AG09319 (cell line): Measurements from ENCODE around the gene DKK3.

ENCODE experiments used
- DNase-seq: peaks from one replicate; pipeline ENCODE4 v3.0.0-alpha.2; 2010; ENCODE audit warnings: low read depth; ENCODE audit errors: extremely low read depth
- CTCF ChIP-seq: IDR thresholded peaks from 2 replicates; pipeline ENCODE4 v1.5.1; 2011; ENCODE audit warnings: low read depth, mild to moderate bottlenecking, inconsistent platforms, low read length, moderate library complexity

DKK3 gene

DNA sequence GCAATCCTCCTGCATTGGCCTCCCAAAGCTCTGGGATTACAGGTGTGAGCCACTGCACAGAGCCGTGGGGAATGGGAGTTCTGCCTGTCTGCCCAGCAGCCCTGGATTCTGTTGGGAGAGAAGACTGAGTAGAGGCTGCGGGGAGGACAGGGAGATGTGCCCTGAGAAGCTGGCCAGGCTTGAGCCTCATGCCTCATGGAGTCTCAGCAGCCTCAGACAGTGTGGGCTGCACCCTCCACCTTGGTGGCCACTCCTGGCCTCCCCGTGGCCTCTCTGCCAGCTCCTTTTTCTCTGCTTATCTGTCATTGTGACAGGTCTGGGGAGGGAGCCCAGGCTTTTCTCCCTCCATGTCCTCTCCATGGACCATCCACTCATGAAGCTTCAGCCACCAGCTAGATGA, 43.2 kb downstream of the DKK3 start:
- TF ChIP-seq CTCF, result no peak
- DNase-seq, result no peak

DNA sequence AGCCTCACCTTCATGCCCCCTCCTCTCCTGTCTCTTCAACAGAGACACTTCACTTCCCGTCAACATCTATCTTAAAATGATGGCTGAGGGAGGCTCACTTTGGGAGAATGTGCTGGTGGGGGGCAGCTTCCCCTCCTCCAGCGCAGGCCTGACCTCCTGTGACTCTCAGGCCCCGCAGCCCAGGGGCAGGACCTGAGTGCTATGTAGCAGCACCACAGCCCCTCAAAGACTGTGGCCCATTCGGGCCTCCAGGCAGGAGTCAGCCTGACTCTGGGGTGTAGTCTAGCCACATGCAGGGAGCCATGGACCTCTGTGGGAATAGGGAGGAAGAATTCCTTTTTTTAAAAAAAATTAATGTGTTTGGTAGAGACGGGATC, 43.7 kb downstream of the DKK3 start:
- no peak for DNase-seq
- no peak for TF ChIP-seq CTCF

DNA sequence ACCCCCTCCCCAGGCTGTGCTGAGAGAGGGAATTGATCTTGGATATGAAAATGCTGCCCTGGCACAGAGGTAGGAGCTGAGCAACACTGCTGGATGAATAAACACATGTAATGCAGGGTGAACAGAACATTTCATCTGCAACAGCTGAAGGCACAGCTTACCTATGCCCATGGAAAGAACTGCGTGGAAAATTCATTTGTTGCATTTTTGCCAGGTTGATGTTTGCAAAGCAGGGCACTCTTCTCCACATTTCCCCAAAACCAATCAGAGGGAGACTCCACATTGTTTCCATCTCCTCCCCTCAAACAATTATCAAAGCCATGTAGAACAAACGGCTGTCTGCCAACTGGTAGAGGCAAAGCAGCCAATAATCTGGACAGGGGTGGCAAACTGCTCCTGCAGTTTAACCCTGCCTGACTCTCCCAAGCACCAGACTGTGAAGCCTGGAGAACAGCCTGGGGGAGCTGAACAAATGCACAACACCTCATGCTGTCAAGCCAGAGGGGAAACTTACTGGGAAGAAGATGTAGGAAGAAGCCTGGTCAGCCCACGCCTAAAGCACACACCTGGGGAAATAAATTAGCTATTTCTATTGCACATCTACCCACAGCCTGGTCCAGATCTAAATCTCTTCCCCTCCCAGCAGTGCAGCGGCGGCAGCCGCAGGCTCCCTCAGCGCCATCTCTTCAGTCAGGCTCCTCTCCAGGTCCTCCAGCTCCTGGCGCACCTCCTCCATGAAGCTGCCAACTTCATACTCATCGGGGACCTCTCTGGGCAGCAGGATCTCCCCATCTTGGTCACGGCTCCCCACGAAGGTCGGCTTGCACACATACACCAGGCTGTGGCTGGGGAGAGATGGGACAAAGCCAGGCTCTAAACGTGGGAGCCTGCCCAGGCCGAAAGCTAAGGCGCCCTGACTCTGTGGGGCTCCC, 44.3 kb downstream of the DKK3 start:
- no peak for DNase-seq
- TF ChIP-seq CTCF, result no peak

- TF ChIP-seq CTCF, result no peak
- no peak for DNase-seq
Observed at GRCh38 chr11:11963067-11963466, 45.4 kb downstream of the DKK3 start.

- TF ChIP-seq CTCF, result no peak
Observed at GRCh38 chr11:11961399-11962028, 46.9 kb downstream of the DKK3 start.

GRCh38 chr11:11960687-11961086, 47.7 kb downstream of the DKK3 start:
- no peak for TF ChIP-seq CTCF
- no peak for DNase-seq

More at GRCh38 chr11:11961399-11962028, 46.9 kb downstream of the DKK3 start:
- DNase-seq, result no peak

GRCh38 chr11:11959601-11960000, 48.8 kb downstream of the DKK3 start:
- DNase-seq, result no peak
- no peak for TF ChIP-seq CTCF
